Left kidney (tissue), 2 donors: Measurements from ENCODE around the gene LSS. TPM values are rescaled to one million over a fixed set of nuclear protein-coding genes. Genes with fewer than 3 reads are reported as not detected.
"Not testable (repeated sequence)": the region's sequence is repeated elsewhere in the genome, so short reads cannot be mapped to it uniquely, and the experiment has no call there.

ENCODE experiments used
- DNase-seq: peaks from one replicate; pipeline ENCODE4 v3.0.0-alpha.2; 2013
- polyA plus RNA-seq: library from polyadenylated mRNA; unstranded; fragments of 120-200 nt; gene quantifications from one replicate; pipeline ENCODE4 v1.2.1, GENCODE V29; 2013; ENCODE audit not compliant: insufficient read length

The LSS gene
- polyA plus RNA-seq, 1 donor, result 38.8 TPM

DNA sequence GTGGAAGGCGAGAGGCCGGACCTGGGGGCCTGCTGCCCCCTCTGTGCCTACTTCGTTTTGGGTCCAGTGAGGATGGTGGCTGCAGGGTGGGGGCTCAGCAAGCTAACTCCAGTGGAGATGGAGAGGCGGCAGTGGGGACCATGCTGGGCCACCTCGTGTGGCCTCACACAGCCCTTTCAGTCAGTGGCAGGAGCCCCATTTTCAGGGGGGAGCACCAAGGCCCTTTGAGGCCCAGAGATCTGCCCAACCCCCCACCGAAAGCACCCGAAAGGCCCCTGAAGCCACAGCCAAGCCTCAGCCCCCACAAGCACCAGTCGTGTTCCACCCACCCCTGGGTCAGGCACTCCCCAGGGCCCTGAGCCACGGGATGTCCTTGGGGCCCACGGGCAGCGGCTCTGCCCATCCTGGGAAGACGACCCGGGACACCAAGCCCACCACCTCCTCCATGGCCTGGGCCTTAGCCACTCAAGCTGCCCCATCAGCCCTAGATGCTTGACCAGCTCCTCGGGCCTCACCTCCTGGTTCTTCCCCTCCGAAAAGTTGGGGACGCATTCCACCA is 73.5 kb downstream of the LSS start:
- no peak for DNase-seq

DNA sequence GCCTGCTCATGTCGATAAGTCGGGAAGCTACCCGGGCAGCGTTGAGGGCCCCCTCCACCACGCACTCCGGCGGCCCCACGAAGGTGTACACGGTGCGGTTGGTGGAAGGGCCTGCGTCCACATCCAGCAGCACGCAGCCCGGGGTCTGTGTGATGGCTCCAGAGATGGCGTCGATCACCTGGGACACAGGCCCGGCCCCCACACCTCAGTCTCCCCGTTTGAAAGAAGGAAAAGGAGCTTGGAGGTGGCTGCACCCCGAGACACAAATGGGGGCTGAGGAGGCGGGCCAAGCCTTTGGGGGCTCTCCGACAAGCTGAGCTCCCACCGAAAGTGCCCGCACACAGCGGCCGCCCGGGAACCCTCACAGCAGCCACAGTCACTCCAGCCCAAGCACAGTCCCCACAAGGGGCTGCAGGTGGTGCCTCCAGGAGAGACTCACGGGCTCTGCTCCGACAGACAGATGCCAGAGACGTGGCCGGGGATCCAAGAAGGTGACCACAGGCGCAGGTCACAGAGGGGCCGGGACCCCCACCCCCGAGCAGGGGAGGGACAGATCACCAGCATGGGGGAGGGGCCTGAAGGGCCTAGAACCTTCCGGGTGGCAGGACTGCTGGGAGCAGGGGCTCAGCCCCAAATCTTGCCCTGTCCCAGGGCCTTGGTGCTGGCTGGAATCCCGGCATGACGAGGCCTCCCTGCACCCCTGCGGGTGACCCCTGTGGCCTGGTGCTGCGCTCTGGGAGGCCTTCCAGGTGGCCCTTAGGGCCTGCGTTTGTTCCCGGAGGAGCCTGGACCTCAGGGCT is 74.2 kb downstream of the LSS start:
- no peak for DNase-seq

DNA sequence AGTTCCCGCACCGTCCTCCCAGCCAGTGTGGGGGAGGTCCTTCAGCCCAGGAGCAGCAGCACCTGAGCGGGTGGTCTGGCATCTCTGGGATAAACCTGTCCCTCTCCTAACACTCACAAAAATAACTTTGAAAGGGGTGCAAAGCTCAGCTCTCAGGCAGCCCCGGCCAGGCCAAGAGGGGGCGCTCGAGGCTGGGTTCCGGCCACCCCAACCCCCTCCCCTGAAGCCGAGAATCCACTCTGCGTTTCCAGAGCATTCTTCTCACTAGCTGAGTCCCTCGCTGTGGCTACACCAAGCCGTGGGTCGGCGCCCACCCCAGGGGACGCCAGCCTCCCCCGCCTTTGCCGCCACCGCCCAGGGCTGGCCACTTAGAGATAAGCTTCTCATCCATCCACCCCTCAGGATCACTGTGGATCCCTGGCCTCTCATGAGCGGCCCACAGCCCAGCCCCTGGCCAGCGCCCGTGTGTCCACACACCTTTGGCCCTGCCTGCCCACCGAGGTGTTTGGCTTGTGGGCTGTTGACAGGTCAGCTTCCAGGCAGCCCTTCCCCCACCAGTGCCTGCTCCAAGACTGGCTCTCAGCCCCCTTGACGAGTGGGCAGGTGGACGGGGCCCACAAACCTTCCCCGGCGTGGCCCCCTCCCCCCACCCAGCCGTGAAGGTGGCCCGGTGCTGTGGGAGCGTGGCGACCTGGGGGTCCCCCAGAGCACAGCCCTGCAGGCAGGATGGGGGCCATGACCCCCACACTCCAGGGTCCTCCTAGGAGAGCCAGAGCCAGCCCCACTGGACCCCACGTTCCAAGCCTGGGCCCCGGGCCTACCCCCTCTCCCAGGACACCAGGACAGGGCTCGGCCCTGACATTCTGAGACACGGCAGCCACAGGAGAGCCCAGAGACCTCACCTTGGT is 75.1 kb downstream of the LSS start:
- peak; percentile 61 for DNase-seq

DNA sequence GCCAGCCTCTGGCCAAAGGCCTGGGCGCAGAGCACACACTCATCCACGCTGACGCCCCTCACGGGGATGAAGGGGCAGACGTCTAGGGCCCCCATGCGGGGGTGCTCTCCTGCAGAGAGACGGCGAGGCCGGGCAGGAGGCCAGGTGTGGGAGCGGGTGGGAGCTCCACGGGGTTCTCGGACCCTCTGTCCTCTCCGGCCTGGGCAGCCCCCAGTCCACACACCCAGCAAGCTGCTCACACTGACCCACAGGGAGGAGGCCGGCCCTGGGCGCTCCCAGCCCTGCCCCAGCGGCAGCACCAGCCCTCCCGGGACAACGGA is 75.7 kb downstream of the LSS start:
- no peak for DNase-seq

DNA sequence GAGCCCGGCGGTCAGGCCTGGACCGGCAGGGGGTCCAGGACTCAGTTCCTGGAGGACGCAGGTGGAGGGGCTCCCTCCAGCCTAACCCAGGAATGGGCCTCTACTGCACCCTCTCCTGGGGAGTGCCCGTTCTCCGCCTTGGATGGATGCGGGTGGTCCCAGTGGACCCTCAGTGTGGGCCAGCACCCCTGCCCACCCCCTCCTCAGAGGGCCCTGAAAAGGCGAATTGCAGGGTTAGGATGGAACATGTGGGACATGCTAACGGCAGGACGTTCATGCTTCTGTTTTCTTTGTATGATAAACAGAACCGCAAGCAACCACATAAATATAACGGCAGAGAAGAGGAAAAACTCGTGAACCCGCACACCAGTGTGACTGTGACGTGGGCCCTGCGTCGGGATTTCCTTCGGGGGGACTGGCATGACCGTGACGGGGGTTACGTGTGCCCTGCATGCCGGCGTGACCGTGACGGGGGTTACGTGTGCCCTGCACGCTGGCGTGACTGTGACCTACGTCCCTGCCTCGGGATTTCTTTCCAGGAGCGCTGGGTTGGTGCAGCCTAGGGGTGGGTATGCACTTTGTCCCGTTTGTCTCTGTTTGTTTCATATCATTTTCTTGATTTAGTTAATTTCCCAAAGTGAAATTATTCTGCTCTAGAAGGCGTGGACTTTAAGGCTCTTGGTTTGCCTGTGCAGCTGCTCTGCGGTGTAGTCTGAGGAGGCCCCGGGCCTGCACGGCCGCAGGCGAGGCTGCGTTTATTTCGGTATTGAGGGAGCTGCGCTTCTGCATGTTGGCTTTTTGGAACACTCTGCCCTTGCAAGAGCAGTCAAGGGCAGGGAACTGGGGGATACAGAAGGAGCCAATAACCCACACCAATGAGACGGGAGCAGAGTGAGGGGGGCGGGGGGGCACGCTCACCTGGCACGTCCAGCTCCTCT is 76.3 kb downstream of the LSS start:
- no peak for DNase-seq

DNA sequence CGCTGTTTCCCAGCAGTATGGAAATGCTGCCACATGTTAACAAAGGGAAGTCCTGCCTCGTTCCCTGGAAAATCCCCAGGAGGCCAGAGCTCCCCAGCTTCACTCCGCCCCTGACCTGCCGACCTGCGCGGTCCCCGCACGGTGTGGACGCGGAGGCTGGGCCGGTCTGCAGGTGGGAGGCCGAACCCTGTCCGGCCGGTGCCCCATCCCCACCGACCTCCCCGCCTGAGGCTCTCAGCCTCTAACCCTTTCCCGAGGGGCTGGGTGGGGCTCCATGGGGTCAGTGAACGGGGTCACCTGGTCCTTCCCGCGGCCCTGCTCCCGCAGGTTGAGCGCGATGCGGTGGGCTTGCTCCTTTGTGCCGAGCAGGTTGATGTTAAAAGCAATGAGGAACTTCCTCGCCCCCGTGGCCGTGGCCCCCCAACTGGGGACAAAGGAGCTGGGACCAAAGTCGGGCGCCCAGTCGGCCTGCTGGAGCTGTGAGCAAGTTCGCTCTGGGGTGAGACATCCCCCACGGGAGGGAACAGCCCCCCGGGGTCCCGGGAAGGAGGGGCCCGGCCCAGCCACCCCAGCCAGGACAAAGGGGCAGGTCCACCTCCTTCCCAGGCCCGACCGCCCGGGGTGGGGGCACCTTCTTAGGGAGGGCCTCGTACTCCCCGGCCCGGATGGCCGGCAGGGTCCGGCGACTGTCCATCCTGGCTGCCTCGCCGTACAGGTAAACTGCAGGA is 77.1 kb downstream of the LSS start:
- DNase-seq, result no peak

DNA sequence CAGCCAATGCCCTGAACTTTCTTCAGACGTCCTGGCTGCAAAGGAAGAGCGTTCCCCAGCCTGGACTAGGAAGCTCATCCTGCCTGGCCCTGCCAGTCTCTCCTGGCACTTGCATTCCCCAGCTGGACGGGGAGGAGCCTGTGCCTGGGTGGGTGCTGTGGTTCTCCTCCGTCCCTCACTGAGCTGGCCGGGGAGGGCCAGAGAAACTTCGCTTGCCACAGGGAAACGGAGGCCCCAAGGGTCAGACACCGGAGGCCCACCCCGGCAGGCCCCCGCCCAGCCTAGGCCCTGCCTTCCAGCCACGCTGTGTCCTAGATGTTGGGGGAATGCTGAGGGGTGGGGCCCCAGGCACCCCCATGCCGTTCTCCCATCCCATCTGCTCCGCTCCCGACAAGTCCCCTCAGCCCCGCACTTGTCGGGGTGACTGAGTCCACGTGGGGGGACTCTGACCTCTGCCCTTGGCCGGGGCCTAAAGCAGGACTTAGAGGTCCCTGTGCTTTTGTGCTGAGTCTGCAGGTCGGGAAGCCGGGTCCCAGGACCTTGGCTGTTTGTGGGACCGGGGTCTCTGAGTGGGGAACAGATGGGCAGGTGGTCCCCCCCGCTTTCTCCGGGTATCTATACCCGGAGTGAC is 78.0 kb downstream of the LSS start:
- DNase-seq, result no peak

DNA sequence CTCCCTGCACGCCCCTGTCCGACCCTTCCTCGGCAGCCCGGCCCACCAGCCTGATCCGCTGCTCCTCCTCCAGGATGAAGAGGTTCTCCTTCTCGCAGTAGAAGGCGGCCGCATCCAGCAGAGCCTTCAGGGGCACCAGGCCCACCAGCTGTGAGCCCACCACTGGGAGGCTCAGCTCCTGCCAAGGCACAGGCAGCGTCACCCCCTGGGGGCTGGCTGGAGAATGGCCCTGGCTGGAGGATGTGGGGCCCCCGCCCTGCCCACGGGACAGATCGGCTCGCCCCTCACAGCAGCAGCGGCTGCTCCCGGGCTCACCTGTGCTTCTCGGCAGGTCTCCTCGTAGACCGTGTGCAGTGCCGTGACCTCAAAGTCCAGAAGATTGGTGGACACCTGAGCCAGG is 78.5 kb downstream of the LSS start:
- DNase-seq, result no peak

DNA sequence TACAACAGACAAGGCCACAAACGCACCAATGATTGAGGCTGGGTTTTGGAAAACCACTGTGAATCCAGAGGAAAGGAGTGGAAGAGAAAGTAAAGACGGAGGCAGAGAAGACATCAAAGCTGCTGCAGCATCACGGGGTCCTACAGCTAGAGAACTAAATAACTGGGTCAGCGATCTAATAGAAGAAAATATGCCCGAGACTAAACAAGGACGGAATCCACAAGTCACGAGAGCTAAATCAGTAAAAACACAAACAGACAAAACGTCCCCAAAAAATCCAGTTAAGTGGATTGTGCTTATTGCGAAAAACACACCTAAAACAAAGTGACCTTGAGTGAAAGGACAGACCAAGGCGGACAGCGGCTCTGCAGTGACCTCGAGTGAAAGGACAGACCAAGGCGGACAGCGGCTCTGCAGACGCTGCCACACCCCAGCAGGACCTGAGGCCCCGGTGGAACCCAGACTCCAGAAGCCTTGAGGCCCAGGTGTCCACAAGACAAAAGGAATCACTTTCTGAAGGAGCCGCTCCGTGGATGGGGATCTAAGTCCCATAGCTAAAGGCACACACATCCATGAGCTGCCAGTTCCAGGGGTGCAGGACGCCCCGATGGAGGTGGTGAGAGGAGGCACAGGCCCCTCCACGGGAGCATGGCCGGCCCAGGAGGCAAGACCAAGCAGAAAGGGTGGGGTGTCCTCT is 79.2 kb downstream of the LSS start:
- no peak for DNase-seq

DNA sequence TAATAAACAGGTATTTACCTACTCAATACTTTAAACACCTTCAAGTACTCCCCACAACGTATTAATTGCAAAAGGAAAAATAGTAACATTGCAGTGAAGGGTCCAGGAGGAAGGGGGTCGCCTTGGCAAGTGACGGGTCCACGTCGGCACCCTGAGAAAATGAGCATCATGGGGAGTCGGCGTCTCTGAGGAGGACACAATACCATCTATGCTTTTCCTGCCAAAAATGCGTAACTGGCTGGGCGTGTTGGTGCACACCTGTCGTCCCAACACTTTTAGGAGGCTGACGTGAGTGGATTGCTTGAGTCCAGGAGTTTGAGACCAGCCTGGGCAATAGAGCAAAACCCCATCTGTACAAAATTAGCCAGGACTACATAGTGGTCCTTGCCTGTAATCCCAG is 80.5 kb downstream of the LSS start:
- no peak for DNase-seq

DNA sequence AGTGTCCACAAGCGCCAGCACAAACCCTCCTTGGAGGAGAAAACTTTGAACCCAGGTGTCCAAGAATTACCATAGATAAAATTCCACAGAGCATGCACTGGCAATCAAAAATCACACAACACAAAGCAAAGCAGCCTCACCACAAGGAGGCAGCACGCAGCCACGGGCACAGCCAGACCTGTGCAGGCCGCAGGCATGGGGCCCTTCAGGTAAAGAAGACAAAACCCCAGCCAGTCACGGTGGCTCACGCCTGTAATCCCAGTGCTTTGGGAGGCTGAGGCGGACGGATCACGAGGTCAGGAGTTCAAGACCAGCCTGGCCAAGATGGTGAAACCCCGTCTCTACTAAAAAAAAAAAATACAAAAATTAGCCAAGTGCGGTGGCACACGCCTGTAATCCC is 81.1 kb downstream of the LSS start:
- DNase-seq, result not testable (repeated sequence)

DNA sequence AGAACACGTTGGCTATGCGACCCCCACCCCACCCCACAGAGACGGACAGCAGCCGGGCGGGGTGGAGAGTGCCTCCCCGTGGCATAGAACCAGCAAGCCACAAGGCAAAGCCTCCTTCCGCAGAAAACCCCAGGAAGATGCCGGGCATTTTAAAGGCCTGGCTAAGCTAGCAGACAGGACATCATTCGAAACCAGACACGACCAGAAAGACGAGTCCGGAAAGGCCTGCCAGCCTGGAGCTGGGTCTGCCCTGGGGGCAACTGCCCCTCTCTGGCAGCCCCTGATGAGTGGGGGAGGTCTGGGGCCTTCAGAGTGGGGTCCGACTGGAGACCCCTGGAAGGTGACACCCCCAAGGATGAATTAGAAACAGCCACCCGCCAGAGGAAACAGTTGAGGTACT is 81.7 kb downstream of the LSS start:
- no peak for DNase-seq

DNA sequence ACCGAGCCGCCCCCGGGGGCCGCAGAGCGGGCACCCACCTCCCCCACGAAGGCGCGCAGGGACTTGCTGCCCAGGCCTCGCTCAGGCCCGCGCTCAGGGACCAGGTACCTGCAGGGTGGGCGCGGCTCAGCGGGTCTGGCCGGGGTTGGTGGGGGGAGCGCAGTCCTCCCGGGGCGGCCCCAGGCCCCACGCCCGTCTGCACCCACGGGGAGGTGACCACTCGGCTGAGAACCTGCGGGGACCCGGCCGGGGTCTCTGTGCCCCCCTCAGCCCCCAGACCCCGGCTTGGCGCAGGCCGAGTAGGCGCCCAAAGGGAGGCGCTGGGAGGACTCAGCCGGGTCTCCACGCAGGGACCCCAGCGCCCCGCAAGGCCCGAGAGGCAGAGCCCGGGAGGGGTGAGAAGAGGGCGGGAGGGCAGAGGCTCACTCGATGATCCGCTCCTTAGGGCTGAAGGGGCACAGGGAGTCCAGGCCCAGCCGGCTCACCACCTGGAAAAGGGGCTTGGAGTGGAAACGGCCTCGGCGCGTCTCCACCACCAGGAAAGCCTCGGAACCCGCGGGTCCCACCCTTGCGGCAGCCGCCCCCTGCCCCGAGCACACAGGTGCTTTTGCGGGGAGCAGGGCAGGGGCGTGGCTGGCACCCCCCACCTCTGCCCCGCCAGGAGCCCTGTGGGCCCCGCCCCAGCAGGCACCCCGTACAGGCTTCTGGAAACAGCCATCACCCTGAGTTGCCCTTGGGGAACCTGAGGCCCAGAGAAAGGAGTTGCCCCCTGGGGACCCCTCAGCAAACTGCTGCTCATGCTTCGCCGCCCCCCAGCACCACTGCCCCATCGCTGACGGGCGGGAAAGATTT is 82.5 kb downstream of the LSS start:
- no peak for DNase-seq

DNA sequence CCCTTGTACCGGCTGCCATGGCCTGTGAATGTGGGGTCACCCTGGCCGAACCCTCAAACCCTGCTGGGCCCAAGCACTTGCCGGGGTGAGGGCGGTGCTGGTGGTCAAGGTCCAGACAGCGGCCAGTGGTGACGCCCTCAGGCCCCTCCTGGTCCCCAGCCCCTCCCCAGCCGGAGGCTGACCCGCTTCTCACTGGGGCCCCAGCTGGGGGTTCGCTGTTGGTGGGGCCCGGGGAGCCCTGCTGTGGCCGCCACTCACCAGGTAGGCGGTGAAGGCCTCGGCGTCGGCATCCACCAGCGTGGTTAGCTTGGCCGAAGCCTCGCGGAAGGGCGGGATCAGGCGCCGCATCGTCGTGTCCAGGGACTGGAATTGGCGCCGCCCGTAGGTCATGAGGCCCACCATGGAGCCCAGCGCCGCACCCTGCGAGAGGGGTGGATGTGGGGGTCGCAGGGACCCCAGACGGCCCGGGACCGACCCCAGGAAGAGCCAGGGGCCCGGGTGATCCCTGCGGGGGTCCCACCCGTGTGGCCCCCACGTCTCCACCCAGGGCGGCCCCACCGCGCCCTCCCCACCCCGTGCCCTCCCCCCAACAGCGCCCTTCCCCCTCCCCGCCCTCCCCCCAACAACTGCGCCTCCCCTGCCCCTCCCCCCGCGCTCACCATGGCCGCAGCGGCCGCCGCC is 83.3 kb downstream of the LSS start:
- DNase-seq, result no peak

DNA sequence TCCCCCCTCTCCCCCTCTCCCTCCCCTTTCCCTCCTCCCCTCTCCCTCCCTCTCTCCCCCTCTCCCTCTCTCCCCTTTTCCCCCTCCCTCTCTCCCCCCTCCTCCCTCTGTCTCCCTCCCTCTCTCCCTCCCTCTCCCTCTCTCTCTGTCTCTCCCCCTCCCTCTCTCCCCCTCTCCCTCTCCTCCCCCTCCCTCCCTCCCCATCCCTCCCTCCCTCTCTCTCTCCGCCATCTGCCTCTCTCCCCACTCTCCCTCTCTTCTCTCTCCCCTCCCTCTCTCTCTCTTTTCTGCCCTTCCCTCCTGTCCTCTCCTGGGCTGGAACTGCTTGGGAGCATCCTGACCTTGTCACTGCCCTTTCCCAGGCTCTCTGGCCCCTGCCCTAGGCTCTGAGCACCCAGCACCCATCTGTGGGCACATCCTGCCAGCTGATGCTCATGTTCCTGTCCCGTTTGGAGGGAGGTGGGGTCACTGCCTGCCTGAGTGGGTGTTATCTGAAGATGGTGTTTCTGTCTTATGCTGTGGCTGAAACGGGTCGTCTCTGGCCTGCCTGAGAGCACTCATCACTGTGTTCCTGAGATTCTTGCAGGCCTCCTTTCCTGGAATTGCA is 84.0 kb downstream of the LSS start:
- DNase-seq, result no peak

DNA sequence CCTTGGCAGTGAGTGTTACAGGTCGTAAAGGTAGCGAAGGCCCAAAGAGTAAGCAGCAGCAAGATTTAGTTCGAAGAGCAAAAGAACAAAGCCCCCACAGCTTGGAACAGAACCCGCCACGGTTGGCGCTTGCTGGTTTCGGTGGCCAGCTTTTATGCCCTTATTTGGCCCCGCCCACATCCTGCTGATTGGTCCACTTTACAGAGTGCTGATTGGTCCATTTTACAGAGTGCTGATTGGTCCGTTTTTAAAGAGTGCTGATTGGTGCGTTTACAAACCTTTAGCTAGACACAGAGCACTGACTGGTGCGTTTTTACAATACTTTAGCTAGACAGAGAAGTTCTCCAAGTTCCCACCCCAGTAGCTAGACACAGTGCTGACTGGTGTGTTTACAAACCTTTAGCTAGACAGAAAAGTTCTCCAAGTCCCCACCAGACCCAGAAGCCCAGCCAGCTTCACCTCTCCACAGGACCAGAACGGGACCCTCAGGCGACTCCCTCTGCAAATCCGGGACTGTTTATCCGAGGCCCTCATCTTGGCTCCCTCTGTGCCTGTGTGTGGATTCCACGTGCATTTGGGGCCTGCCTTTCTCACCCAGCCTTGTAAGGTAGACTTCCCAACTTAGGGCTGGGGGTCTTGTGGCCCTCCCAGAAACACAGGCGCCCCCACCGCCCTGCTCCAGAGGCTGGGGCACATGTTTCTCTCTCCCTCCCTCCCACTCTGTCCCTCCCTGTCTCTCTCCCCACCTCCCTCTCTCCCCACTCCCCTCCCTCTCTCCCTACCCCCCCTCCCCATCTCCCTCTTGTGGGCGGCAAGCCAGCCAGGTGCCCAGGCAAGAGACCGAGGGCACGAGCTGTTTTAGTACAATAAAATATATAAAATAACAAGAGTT is 85.7 kb downstream of the LSS start:
- no peak for DNase-seq
